ENCODE results near the gene KLK3. TPM values are rescaled to one million over a fixed set of nuclear protein-coding genes. Genes with fewer than 3 reads are reported as not detected.
"Not testable (repeated sequence)": the region's sequence is repeated elsewhere in the genome, so short reads cannot be mapped to it uniquely, and the experiment has no call there.

KLK3 gene
- total RNA-seq, 1 experiment from 2014 or later: not detected

DNA sequence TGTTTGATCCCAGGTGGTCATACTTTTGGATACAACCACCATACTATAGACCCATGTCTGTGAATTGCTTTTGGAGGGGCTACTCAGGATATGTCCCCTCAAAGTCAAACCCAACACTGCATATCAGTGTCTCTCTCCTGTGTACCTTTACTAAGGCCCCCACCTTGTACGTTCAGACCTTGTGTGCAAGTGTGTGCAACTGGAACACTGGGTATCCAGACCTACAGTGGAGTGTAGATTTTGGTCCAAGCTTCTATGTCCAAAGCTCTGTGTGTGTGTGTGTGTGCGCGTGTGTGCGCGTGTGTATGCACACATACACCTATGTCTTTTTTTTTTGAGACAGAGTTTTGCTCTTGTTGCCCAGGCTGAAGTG is 36.5 kb downstream of the KLK3 start:
- no peak for DNase-seq (ENCODE audit: low read depth)
- in situ Hi-C loops (cut with HindIII; ENCODE audit: low pct_unique_long_range_greater_than_20kb, low sequenced_read_pairs): no loop called here

DNA sequence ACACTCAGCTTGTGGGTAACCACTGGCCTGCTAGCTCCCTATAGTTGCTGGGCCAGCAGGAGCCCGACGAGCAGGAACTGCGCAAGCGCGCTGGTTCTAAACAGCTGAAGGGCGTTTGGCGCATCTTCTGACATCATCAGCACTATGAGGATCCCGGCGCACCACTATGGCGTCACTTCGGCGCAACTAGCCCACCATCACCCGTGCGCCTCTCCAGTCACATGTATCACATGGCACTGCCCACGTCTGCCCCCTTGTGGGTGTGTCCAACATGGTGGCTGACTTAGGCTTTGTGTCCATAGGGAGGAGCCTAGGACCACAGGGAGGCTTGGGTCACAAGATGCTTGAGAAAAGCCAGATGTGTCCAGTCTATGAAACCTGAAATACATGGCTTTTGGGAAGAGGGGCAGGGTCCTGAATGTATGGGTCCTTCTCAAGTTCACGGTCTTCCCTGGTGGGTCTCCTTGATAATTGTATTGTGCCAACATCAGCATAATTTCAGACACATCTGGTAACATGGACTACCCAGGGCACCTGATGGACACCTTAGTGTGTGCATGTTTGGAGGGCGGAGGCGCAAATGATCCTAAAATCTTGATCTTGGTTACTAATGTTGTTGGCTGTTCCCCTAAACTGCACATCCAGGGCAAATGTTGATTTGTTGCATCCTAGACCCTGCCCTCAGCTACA is 38.5 kb downstream of the KLK3 start:
- no peak for DNase-seq (ENCODE audit: low read depth)
- in situ Hi-C loops (cut with HindIII; ENCODE audit: low pct_unique_long_range_greater_than_20kb, low sequenced_read_pairs): no loop called here

DNA sequence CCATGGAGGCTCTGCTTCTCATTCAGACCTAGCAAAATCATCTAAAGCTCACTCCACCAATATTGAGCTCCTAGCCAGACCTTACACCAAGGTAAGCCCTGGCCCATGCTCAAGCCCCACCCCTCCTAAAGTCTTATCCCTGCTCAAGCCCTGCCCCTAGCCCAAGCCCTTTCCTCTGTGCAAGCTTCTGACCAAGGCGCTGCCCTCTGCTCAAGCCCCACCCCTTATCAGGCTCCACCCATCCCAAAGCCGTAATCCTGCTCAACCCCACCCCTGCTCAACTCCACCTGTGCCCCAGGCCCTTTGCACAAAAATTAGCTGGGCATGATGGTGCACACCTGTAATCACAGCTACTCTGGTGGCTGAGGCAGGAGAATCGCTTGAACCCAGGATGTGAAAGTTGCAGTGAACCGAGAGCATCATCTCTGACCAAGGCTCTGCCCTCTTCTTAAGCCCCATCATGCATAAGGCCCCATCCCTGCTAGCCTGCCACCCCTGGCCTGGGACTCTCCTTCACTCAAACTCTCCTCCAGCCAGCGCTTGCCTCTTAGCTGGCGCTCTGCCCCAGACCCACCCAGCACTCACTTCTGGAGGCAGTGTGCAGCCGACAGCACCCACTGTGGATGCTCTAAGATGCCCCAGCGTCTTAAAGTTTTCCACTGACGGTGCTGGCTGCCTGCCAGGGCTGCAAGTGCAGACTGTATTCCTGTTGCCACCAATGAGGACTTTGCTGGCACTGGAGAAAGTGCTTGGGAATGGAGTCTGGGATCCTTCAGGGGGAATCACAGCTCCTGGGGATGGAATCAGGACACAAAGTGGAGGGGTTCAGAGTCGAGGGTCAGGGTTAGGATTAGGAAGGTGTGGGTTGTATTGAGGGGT is 40.0 kb downstream of the KLK3 start:
- no peak for DNase-seq (ENCODE audit: low read depth)
- in situ Hi-C loops (cut with HindIII; ENCODE audit: low pct_unique_long_range_greater_than_20kb, low sequenced_read_pairs): no loop called here

DNA sequence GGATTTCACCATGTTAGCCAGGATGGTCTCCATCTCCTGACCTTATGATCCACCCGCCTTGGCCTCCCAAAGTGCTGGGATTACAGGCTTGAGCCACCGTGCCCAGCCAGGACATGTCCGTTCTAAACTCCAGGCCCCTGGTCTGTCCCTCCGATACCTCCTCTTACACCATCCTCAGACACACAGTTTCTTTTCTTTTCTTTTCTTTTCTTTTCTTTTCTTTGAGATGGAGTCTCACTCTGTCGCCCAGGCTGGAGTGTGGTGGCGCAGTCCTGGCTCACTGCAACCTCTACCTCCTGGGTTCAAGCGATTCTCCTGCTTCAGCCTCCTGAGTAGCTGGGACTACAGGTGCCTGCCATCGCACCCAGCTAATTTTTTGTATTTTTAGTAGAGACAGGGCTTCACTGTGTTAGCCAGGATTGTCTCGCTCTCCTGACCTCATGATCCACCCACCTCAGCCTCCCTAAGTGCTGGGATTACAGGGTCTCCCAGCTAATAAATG is 41.4 kb downstream of the KLK3 start:
- DNase-seq (ENCODE audit: low read depth); in situ Hi-C loops (cut with HindIII; ENCODE audit: low pct_unique_long_range_greater_than_20kb, low sequenced_read_pairs): not testable (repeated sequence)

DNA sequence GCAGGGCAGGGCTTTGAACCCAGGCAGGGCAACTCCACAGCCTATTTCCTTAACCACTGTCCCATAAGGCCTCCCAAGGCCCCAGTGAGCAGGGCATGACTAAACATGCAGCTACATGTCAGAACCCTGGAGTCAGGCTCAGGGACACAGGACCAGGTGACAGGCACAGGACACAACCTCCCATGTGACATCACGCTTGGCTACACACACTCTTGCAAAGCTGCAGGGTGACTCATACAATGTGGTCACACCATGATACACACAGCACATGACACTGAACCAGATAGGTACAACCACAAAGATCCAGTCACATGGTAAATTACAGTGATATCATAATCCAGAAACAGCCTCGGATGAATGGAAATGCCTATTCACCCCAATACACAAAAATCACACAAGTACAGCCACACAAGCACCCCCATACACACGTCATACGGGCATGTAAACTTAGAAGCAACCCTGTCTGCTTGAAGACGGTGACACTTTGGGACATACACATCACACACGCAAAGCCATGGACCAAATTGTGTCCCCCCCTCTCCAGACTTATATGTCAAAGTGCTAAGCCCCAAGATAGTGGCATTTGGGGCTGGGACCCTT is 42.0 kb downstream of the KLK3 start:
- peak; percentile 98 for DNase-seq (ENCODE audit: low read depth)
- in situ Hi-C loops (cut with HindIII; ENCODE audit: low pct_unique_long_range_greater_than_20kb, low sequenced_read_pairs): no loop called here

DNA sequence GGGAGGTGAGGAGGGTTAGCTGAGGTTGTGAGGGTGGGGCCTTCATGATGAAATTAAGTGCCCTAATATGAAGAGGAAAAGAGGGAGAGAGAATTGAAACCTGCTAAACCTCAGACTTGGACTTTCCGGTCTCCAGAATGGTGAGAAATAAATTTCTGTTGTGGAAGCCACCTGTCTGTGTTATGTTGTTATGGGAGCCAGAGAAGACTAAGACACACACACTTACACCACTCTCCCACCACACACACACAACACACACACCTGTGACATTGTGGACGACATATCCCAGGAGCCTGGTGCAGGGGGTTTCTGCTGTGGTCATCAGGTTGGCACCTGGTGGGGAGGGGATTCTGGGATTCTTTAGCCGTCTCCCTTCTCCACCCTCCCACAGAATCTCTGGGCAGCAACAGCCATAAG is 42.5 kb downstream of the KLK3 start:
- DNase-seq (ENCODE audit: low read depth): no peak
- in situ Hi-C loops (cut with HindIII; ENCODE audit: low pct_unique_long_range_greater_than_20kb, low sequenced_read_pairs): no loop called here

DNA sequence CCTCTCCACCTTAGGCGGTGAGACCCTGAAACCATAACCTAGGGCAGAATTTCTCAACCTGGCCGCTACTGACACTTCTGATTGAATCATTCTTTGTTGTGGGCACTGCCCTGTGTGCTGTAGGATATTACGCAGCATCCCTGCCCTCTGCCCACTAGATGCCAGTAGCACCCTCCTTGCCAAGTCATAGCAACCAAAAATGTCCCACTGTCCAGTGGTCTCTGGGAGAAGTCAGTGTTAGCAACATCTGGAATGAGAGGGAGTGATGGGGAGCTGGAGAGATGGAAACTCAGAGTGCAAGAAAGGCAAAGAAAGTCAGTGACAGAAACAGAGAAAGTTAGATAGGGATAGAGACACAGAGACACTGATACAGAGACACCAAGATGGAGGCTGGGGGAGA is 42.9 kb downstream of the KLK3 start:
- in situ Hi-C loops (cut with HindIII; ENCODE audit: low pct_unique_long_range_greater_than_20kb, low sequenced_read_pairs): no loop called here
- DNase-seq (ENCODE audit: low read depth): peak; percentile 42

DNA sequence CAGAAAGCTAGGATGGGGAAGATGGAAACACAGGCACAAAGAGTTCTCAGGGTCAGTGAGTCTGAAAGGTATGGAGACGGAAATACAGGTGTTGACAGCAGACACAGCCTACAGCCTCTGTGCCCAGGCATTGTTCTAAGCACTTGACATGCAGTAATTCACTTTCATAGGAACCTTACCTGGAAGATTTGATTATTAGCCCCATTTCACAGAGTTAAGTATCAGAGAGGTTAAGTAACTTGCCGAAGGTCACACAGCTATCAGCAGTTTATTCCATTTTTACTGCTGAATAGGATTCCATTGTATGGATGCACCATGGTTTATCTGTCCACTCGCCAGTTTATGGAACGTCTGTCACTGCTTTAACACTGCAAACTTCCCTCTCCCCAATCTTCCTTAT is 43.3 kb downstream of the KLK3 start:
- no peak for DNase-seq (ENCODE audit: low read depth)
- in situ Hi-C loops (cut with HindIII; ENCODE audit: low pct_unique_long_range_greater_than_20kb, low sequenced_read_pairs): no loop called here

DNA sequence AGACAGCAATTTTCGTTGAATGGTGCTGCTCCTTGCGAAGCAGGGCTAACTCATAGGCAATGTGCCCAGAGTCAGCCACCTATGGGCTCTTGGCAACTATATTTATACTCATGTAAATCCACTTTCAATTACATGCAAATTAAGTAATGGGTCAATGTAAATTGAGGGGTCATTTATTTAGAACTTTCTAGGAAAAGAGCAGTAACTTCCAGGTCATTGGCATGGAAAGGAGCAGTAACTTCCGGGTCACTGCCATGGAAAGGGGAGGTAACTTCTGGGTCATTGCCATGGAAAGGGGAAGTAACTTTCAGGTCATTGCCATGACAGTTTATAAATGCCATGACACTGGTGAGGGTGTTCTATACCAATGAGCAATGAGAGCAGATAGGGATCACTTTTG is 44.9 kb downstream of the KLK3 start:
- in situ Hi-C loops (cut with HindIII; ENCODE audit: low pct_unique_long_range_greater_than_20kb, low sequenced_read_pairs): no loop called here
- no peak for DNase-seq (ENCODE audit: low read depth)

DNA sequence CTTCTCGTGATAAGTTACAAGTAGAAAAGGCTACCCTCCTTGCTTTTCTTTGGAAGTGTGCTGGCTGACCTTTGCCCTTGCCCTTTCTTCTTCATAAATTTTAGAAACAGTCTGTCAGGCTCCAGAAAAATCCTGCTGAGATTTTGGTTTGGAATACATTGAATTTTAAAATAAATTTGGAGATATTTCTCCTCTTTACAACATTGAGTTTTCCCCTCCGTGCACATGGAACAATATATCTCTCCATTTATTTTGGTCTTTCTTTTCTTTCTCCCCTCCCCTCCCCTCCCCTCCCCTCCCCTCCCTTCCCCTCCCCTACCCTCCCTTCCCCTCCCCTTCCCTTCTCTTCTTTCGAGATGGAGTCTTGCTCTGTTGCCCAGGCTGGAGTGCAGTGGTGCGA is 47.9 kb downstream of the KLK3 start:
- no peak for DNase-seq (ENCODE audit: low read depth)
- in situ Hi-C loops (cut with HindIII; ENCODE audit: low pct_unique_long_range_greater_than_20kb, low sequenced_read_pairs): no loop called here

DNA sequence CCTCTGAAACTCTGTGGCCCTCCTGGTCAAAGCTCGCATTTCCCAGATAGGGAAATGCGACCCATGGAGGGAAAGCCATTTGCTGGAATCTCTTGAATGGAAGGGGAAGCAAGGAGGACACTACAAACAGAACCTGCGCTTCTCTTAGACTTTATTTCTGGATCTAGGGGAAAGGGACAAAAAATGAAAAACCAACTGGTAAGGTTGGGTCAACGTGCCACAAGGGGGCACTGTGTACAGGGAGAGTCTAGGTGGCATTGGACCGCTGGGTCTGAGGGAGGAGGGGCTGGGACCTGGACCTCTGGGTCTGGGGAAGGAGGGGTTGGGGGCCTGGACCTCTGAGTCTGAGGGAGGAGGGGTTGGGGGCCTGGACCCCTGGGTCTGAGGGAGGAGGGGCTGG is 51.5 kb downstream of the KLK3 start:
- in situ Hi-C loops (cut with HindIII; ENCODE audit: low pct_unique_long_range_greater_than_20kb, low sequenced_read_pairs): no loop called here

DNA sequence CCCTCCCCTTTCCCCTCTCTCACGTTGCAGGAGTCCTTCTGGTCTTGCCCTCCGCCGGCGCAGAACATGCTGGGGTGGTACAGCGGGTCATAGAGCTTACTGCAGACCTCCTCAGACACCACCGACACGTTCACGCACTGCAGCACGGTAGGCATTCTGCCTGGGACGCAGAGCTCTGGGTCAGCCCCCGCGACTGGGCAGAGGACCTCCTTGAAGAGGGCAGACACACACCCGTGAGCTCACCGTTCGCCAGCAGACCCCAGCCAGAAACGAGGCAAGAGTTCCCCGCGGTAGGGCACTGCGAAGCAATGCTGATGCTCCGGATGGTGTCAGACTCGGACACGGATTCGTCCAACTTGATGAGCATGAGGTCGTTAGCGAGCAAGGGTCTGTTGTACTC is 53.6 kb downstream of the KLK3 start:
- in situ Hi-C loops (cut with HindIII; ENCODE audit: low pct_unique_long_range_greater_than_20kb, low sequenced_read_pairs): no loop called here

More for the DNA sequence above, 51.5 kb downstream of the KLK3 start:
- DNase-seq (ENCODE audit: low read depth): no peak

DNA sequence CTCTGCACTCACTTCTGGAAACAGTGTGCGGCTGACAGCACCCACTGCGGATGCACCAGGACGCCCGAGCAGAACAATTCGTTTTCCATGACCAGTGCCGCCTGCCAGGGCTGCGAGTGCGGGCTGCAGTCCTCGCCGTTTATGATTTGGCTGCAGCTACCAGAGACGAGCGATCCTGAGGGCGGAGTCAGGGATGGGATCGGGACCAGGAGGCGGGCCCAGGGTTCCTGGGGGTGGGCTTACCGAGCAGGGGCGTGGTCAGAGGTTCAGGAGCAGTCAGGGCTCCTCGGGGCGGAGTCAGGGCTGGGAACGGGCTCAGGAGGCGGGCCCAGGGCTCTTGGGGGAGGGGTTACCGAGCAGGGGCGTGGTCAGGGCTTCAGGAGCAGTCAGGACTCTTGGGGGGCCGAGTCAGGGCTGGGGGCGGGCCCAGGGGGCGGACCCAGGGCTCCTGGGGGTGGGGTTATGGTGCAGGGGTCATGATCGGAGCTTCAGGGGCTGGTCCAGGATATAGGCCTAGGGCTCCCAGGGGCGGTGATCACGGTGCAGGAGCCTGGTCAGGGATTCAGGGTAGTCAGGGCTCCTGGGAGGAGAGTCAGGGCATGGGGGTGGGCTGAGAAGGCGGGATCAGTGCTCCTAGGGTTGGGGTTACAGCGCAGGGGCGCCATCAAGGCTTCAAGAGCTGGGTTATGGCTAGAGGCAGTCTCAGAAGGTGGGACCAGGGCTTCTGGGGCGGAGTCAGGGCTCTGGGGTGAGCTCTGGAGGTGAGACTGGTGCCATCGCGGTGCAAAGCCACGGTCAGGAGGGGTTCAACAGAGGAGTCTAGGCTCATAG is 54.7 kb downstream of the KLK3 start:
- in situ Hi-C loops (cut with HindIII; ENCODE audit: low pct_unique_long_range_greater_than_20kb, low sequenced_read_pairs): no loop called here
- DNase-seq (ENCODE audit: low read depth): peak; percentile 91

More for the DNA sequence above, 53.6 kb downstream of the KLK3 start:
- DNase-seq (ENCODE audit: low read depth): no peak

Other genes starting within 250 kb of the KLK3 start
- gene SYT3, start 215.0 kb upstream of the KLK3 start, total RNA-seq (2014; rRNA removed; shearing (Covaris generic); ENCODE audit: low replicate concordance): 0.14 and 0.26 TPM in 2 replicates
- gene C19orf81, start 205.5 kb upstream of the KLK3 start, total RNA-seq (2014; rRNA removed; shearing (Covaris generic); ENCODE audit: low replicate concordance): 13.5 and 20.4 TPM in 2 replicates
- not detected in 2 replicates for gene SHANK1, start 135.1 kb upstream of the KLK3 start, total RNA-seq (2014; rRNA removed; shearing (Covaris generic); ENCODE audit: low replicate concordance)
- gene CLEC11A, start 131.6 kb upstream of the KLK3 start, total RNA-seq (2014; rRNA removed; shearing (Covaris generic); ENCODE audit: low replicate concordance): 2.0 and 6.1 TPM in 2 replicates
- not detected in 2 replicates for gene GPR32, start 84.5 kb upstream of the KLK3 start, total RNA-seq (2014; rRNA removed; shearing (Covaris generic); ENCODE audit: low replicate concordance)
- gene ACP4, start 64.5 kb upstream of the KLK3 start, total RNA-seq (2014; rRNA removed; shearing (Covaris generic); ENCODE audit: low replicate concordance): not detected in 2 replicates
- gene KLK1, start 31.1 kb upstream of the KLK3 start, total RNA-seq (2014; rRNA removed; shearing (Covaris generic); ENCODE audit: low replicate concordance): not detected in 2 replicates
- not detected in 2 replicates for gene KLK15, start 21.3 kb upstream of the KLK3 start, total RNA-seq (2014; rRNA removed; shearing (Covaris generic); ENCODE audit: low replicate concordance)
- not detected in 2 replicates for gene KLK2, start 18.5 kb downstream of the KLK3 start, total RNA-seq (2014; rRNA removed; shearing (Covaris generic); ENCODE audit: low replicate concordance)
- gene KLK4, start 56.5 kb downstream of the KLK3 start, total RNA-seq (2014; rRNA removed; shearing (Covaris generic); ENCODE audit: low replicate concordance): not detected in 2 replicates
- not detected in 2 replicates for gene KLK5, start 98.1 kb downstream of the KLK3 start, total RNA-seq (2014; rRNA removed; shearing (Covaris generic); ENCODE audit: low replicate concordance)
- gene KLK6, start 114.7 kb downstream of the KLK3 start, total RNA-seq (2014; rRNA removed; shearing (Covaris generic); ENCODE audit: low replicate concordance): not detected in 2 replicates
- not detected in 2 replicates for gene KLK7, start 129.0 kb downstream of the KLK3 start, total RNA-seq (2014; rRNA removed; shearing (Covaris generic); ENCODE audit: low replicate concordance)
- gene KLK8, start 146.7 kb downstream of the KLK3 start, total RNA-seq (2014; rRNA removed; shearing (Covaris generic); ENCODE audit: low replicate concordance): not detected in 2 replicates
- not detected in 2 replicates for gene KLK10, start 164.8 kb downstream of the KLK3 start, total RNA-seq (2014; rRNA removed; shearing (Covaris generic); ENCODE audit: low replicate concordance)
- not detected in 2 replicates for gene KLK11, start 171.7 kb downstream of the KLK3 start, total RNA-seq (2014; rRNA removed; shearing (Covaris generic); ENCODE audit: low replicate concordance)
- gene KLK12, start 180.1 kb downstream of the KLK3 start, total RNA-seq (2014; rRNA removed; shearing (Covaris generic); ENCODE audit: low replicate concordance): not detected in 2 replicates
- not detected in 2 replicates for gene KLK13, start 210.2 kb downstream of the KLK3 start, total RNA-seq (2014; rRNA removed; shearing (Covaris generic); ENCODE audit: low replicate concordance)
- gene KLK14, start 228.0 kb downstream of the KLK3 start, total RNA-seq (2014; rRNA removed; shearing (Covaris generic); ENCODE audit: low replicate concordance): not detected in 2 replicates